Measurements from ENCODE around the gene MYH14.

- no peak for TF ChIP-seq POLR2A (IDR thresholded peaks at IDR 0.05; ENCODE audit: extremely low read depth, insufficient read length)
- TF ChIP-seq CTCF (IDR thresholded peaks at IDR 0.05; ENCODE audit: low read depth, low read length), result no peak
Measured at GRCh38 chr19:50192463-50193211, 10.8 kb upstream of the MYH14 start.
